IPS DF 6.9 (cell line): ENCODE results near the gene DPP8.

Experiments
- DNase-seq: peaks from one replicate; pipeline ENCODE4 v3.0.0-alpha.2; 2013; ENCODE audit warnings: low read depth, low spot score
- H3K27ac ChIP-seq: one replicate; pipeline ENCODE4 v1.5.1; 2013; ENCODE audit warnings: low read length, control low read depth
- H3K27me3 ChIP-seq: 2 replicates; pipeline ENCODE4 v1.6.1; 2013; ENCODE audit warnings: mild to moderate bottlenecking, low read length; ENCODE audit not compliant: control insufficient read depth, insufficient read depth
- H3K36me3 ChIP-seq: 2 replicates; pipeline ENCODE4 v1.6.1; 2013; ENCODE audit warnings: low read length; ENCODE audit not compliant: control insufficient read depth, insufficient read depth
- H3K4me1 ChIP-seq: 2 replicates; pipeline ENCODE4 v1.6.1; 2013; ENCODE audit warnings: low read length; ENCODE audit not compliant: control insufficient read depth, insufficient read depth
- H3K4me3 ChIP-seq: 2 replicates; pipeline ENCODE4 v1.5.1; 2013; ENCODE audit warnings: mild to moderate bottlenecking, low read length
- H3K9me3 ChIP-seq: 2 replicates; pipeline ENCODE4 v1.6.1; 2013; ENCODE audit warnings: low read length, inconsistent platforms; ENCODE audit not compliant: control insufficient read depth, insufficient read depth
- WGBS: extraction: QIAGEN DNeasy Blood & Tissue Kit; methylation state at CpG from one replicate; pipeline ENCODE4 v1.1.7; 2013; ENCODE audit warnings: mixed read lengths, missing lambda C conversion rate; ENCODE audit not compliant: insufficient read length, insufficient coverage; 5-methylcytosine and 5-hydroxymethylcytosine counted together

Gene DPP8

DNA sequence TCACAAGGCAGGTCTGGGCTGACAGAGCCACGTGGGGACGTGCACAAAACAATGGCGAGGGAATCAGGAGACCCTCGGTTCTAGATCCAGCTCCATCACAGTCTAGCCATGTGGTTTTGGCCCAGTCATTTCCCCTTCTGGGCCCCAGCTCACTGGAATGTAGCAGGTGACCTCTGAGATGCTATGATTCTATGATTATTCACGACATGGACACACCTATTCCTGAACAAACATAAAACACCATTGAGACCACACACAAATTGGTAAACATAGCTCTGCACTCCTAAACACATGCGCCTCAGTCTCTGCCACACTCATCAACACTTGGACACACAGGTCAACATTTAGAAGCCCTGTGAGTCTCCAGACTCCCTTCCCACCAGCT lies 103.7 kb downstream of the DPP8 start:
- no CpG with 5 or more reads among the region's 6 CpGs for WGBS
- no peaks in the 10 kb centered on the region for H3K27me3 ChIP-seq
- H3K36me3 ChIP-seq: no peaks in the 10 kb centered on the region
- H3K4me1 ChIP-seq: peaks cover 19% of the 10 kb centered on the region
- H3K27ac ChIP-seq: no peak overlapping the region
- DNase-seq: no peak
- H3K9me3 ChIP-seq: no peaks in the 10 kb centered on the region
- no peak overlapping the region for H3K4me3 ChIP-seq

DNA sequence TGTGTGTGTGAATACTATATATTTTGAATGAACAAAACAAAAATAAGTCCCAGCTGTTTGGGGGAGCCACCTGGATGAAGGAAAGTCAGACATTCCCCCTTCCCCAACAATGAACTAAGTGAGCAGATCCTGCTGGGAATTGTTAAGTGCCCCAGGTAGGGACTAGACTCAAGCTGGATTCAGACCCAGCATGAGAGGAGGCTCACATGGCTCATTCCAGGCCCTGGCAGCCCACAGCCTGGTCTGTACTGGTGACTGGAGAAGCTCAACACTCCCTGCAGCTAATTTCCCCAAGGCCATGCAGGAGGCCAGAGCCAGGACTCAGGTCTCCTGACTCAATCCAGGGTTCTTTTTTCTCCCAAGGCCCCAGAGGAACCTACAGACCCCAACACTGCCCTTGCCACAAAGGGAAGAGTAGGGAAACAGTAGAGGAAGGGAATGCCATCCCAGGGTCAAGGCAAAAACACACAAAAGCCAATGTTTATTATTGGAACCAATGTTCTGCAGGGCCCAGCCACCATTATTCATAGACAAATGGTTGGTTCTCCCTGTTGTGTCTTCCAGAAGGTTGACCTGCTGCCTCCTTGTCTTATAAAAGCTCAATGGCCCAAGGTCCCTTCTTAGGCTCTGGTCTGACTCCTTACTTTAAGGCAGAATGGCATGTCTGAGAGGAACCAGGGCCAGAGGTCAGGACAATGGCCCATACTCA lies 104.3 kb downstream of the DPP8 start:
- Histone ChIP-seq H3K27me3 (no peaks in the 10 kb centered on the region), H3K36me3 (no peaks in the 10 kb centered on the region), H3K4me1 (peaks cover 17% of the 10 kb centered on the region), H3K27ac (no peak overlapping the region), H3K4me3 (no peak overlapping the region), H3K9me3 (no peaks in the 10 kb centered on the region)
- no peak for DNase-seq

DNA sequence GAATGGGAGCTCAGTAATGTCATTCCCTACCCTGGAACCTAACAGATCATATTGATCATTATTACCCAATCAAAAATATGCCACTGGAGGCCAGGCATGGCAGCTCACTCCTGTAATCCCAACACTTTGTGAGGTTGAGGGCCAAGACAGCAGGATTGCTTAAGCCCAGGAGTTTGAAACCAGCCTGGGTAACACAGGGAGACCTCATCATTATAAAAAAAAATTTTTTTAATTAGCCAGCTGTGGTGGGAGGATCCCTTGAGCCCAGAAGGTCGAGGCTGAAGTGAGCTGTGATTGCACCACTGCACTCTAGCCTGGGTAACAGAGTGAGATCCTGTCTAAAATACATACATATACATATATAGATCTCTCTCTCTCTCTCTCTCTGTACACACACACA lies 104.9 kb downstream of the DPP8 start:
- Histone ChIP-seq H3K27ac (no peak overlapping the region), H3K4me1 (peaks cover 14% of the 10 kb centered on the region), H3K36me3 (no peaks in the 10 kb centered on the region), H3K27me3 (no peaks in the 10 kb centered on the region), H3K4me3 (no peak overlapping the region), H3K9me3 (no peaks in the 10 kb centered on the region)
- DNase-seq: no peak
- WGBS: no CpG with 5 or more reads among the region's 1 CpG

DNA sequence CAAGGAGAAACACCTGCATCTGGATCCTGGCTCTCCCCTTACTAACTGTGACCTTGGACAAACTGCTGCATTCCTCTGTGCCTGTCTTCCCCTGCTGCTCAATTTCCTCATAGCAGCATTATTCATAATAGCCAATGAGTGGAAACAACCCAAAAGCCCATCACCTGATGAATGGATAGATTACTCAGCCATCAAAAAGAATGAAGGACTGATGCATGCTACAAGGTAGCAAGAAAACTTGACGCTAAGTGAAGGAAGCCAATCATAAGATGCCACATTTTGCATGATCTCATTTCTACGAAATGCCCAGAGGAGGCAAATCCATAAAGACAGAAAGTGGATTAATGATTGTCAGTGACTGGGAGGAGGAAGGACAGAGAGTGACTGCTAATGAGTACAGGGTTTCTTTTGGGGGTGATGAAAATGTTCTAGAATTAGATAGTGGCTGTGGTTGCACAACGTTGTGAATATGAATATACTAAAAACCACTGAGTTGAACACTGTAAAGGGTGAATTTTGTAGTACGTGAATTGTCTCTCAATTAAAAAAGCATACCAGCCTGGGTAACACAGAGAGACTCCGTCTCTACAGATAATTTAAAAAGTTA lies 105.9 kb downstream of the DPP8 start:
- H3K27ac ChIP-seq: no peak overlapping the region
- H3K9me3 ChIP-seq: no peaks in the 10 kb centered on the region
- H3K36me3 ChIP-seq: no peaks in the 10 kb centered on the region
- no peak overlapping the region for H3K4me3 ChIP-seq
- no peaks in the 10 kb centered on the region for H3K27me3 ChIP-seq
- DNase-seq: no peak
- no CpG with 5 or more reads among the region's 5 CpGs for WGBS
- H3K4me1 ChIP-seq: peaks cover 14% of the 10 kb centered on the region

DNA sequence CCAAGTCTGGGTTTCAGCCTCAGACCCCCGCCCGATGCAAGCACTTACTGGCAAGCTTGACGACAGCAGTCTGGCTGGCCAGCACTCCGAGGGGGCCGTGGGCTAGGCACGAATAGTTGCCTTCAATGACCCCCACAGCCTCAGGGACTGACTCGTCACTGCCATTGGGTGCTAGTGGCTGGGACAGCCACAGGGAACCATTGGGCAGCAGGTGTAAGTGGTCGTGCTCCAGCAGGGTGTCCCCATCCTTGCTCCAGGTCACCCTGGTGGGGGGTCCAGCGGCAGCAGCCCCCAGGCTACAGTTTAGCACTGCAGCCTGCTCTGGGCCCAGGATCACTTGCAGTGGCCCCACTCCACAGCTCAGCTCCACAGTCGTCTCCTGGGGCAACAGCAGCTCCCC lies 106.5 kb downstream of the DPP8 start:
- no peak for DNase-seq
- Histone ChIP-seq H3K27ac (no peak overlapping the region), H3K27me3 (no peaks in the 10 kb centered on the region), H3K4me1 (peaks cover 12% of the 10 kb centered on the region), H3K36me3 (no peaks in the 10 kb centered on the region), H3K9me3 (no peaks in the 10 kb centered on the region), H3K4me3 (no peak overlapping the region)
- WGBS: no CpG with 5 or more reads among the region's 10 CpGs

DNA sequence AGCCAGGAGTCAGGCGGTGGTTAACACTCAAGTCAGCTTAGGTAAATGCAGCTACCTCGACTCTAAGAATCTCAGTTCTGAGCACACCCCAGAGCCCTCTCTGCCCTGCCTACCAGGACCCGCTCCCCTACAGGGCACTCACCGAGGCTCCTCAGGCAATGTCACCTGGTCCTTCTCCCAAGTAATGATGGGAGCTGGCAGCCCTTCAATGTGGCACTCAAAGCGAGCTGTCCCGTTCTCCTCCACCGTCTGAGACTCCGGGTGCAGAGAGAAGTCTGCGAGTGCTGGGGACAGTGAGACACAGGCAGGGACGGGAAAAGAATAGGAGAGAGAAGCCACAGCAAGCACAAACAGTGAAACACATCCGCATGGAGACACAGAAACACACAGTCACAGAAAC lies 107.5 kb downstream of the DPP8 start:
- peaks cover 7% of the 10 kb centered on the region for H3K4me1 ChIP-seq
- no peak overlapping the region for H3K4me3 ChIP-seq
- no CpG with 5 or more reads among the region's 11 CpGs for WGBS
- no peaks in the 10 kb centered on the region for H3K9me3 ChIP-seq
- no peak for DNase-seq
- H3K27me3 ChIP-seq: no peaks in the 10 kb centered on the region
- no peaks in the 10 kb centered on the region for H3K36me3 ChIP-seq
- H3K27ac ChIP-seq: no peak overlapping the region

DNA sequence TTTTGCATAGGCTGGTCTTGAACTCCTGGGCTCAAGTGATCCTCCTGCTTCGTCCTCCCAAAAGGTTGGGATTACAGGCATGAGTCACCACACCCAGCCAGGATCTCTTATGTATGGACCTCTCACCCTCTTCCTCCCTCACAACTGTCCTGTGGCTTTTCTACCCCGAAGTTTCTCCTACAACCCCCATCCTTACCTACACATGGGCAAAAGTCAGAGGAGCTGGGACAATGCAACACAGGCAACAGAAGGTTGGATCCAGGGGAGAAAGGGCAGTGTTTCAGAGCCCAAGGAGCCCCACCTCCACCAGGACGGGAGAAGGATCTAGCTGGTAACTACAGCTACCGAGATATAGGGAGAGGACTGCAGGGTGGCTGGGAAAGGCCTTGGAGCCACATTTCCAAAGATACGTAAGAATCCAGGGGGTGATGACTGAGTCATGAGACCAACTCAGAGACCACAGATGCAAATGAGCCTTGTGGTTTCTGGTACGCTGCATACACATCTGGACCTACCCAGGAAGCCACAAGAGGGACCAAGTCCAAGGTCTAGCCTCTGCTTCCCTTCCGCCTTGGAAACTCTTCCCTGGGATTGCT lies 108.4 kb downstream of the DPP8 start:
- WGBS: no CpG with 5 or more reads among the region's 7 CpGs
- no peak for DNase-seq
- Histone ChIP-seq H3K27ac (no peak overlapping the region), H3K9me3 (no peaks in the 10 kb centered on the region), H3K4me1 (peaks cover 6% of the 10 kb centered on the region), H3K36me3 (no peaks in the 10 kb centered on the region), H3K27me3 (no peaks in the 10 kb centered on the region), H3K4me3 (no peak overlapping the region)

DNA sequence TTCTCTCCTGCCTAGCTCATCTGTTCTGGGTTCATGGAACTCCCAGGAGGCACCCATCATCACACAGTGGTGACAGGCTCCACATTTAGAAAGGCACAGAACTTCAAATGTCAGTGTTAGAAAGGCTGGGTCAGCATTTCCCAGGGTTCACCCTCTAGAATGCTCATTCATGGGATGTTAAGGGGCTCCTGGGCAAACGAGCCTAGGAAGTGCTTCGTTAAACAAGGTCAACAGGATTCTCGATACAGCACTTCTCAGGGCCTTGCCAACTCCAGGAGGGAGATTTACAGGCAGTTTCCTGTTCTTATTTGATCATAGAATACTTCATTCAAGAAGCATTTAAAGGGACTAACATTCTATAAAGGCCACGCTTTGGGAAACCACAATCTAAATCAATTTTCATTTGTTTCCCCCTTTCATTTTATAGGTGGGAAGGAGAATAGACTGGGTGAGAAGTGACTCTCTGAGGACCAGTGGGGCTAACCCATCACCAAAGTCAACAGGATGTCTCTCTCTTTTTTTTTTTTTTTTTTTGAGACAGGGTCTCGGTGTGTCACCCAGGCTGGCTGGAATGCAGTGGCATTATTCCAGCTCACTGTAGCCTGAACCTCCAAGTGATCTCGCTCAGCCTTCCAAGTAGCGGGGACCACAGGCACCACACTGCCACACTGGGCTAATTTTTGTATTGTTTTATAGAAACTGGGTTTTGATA lies 109.0 kb downstream of the DPP8 start:
- peaks cover 7% of the 10 kb centered on the region for H3K4me1 ChIP-seq
- H3K27me3 ChIP-seq: no peaks in the 10 kb centered on the region
- no peak for DNase-seq
- H3K4me3 ChIP-seq: no peak overlapping the region
- H3K36me3 ChIP-seq: no peaks in the 10 kb centered on the region
- no CpG with 5 or more reads among the region's 7 CpGs for WGBS
- no peak overlapping the region for H3K27ac ChIP-seq
- H3K9me3 ChIP-seq: no peaks in the 10 kb centered on the region

DNA sequence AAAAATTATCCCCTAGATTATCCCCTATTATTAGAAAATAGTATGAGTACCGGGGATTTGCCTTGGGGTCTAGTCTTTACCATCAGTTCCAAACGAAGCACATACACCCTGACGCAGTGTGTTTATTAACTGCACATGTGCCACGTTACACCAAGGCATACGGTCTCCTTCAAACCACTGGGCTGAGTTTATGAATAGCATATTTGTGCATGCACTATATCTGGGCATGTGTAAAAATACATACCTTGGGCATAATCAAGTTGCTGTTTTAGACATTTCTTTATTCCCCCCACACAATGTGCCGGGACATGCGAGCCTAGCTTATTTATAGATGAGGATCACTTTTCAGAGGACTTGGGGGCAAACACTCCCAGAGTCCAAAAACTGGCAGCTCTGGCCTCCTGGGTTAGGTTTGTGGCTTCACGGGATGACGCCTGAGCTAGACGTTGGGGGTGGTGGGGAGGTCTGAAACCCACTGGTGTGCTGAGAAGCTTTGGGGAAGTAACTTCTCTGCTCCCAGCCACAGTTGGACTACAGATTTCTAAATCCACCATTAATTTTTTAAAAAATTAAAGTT lies 111.0 kb downstream of the DPP8 start:
- Histone ChIP-seq H3K4me3 (no peak overlapping the region), H3K27ac (no peak overlapping the region), H3K36me3 (no peaks in the 10 kb centered on the region), H3K9me3 (no peaks in the 10 kb centered on the region), H3K4me1 (peaks cover 8% of the 10 kb centered on the region), H3K27me3 (no peaks in the 10 kb centered on the region)
- DNase-seq: no peak
- WGBS: no CpG with 5 or more reads among the region's 10 CpGs

DNA sequence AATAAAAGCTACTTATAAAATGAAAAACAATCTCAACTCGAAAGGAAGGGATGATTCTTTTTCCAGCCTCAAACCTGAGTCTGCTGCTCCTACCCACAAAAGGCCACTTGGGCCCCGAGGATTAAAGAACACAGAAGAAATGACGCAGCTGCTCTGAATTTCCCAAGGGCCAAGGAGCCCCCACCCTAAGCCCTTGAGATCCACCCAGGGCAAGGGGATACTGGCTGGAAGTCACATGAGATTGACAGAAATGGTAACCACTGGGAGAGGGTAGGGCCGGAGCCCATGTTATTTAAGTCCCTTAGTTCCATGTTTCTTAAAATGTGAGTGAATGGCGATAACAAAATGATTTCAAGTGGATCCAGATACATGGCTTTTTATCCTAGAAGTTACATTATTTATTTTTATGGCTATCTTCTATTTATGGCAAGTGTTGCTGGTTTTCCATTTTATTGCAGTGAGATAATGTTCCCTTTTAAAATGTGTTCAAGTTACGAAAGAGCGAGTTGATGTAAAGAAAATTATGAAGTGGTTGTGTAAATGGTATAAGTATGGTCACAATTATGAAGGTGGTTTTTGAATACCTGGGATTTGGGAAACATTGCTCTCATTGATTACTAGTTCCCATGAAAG lies 111.6 kb downstream of the DPP8 start:
- no peaks in the 10 kb centered on the region for H3K36me3 ChIP-seq
- no peaks in the 10 kb centered on the region for H3K9me3 ChIP-seq
- no peak for DNase-seq
- no peak overlapping the region for H3K27ac ChIP-seq
- no peak overlapping the region for H3K4me3 ChIP-seq
- peaks cover 9% of the 10 kb centered on the region for H3K4me1 ChIP-seq
- WGBS: 100% methylated on average over 2 of the region's 7 CpGs
- no peaks in the 10 kb centered on the region for H3K27me3 ChIP-seq
